Stimulated activated CD8-positive, alpha-beta memory T cell treated with anti-CD3 and anti-CD28 coated beads, Interleukin-2, amount 100 ng/mL, for 1 hour (primary cell): ENCODE data around the gene KY.

Source experiments
- DNase-seq, 2 donors: peaks; one replicate each; pipeline ENCODE4 v3.0.0-alpha.2; 2020; ENCODE audit warnings: low read depth in 2 of 2

Gene KY

GRCh38 chr3:134644731-134645514, 5.9 kb downstream of the KY start:
- DNase-seq = no peak

GRCh38 chr3:134643150-134643675, 7.6 kb downstream of the KY start:
- DNase-seq = no peak

GRCh38 chr3:134642445-134643149, 8.2 kb downstream of the KY start:
- no peak for DNase-seq

GRCh38 chr3:134641671-134642300, 9.0 kb downstream of the KY start:
- DNase-seq = no peak

- no peak for DNase-seq
Measured at GRCh38 chr3:134640872-134641470, 9.9 kb downstream of the KY start.

- no peak for DNase-seq
Measured at GRCh38 chr3:134640378-134640777, 10.4 kb downstream of the KY start.

GRCh38 chr3:134638385-134639030, 12.3 kb downstream of the KY start:
- no peak for DNase-seq

- no peak for DNase-seq
Measured at GRCh38 chr3:134636406-134636805, 14.4 kb downstream of the KY start.

- no peak for DNase-seq
Measured at GRCh38 chr3:134630506-134630905, 20.3 kb downstream of the KY start.

- no peak for DNase-seq
Measured at GRCh38 chr3:134628884-134629283, 21.9 kb downstream of the KY start.

- DNase-seq = no peak
Measured at GRCh38 chr3:134627831-134628230, 23.0 kb downstream of the KY start.

GRCh38 chr3:134625885-134626741, 24.7 kb downstream of the KY start:
- DNase-seq = no peak

- DNase-seq = no peak
Measured at GRCh38 chr3:134625462-134625861, 25.4 kb downstream of the KY start.

GRCh38 chr3:134624537-134625287, 26.1 kb downstream of the KY start:
- DNase-seq = no peak

GRCh38 chr3:134623615-134624245, 27.1 kb downstream of the KY start:
- no peak for DNase-seq

GRCh38 chr3:134622806-134623365, 27.9 kb downstream of the KY start:
- DNase-seq = no peak

- no peak for DNase-seq
Measured at GRCh38 chr3:134621854-134622253, 29.0 kb downstream of the KY start.

GRCh38 chr3:134620476-134621115, 30.2 kb downstream of the KY start:
- no peak for DNase-seq
